Left ventricle myocardium inferior (tissue), 1 donor: ENCODE results near the gene TSHR. TPM values are rescaled to one million over a fixed set of nuclear protein-coding genes. Genes with fewer than 3 reads are reported as not detected.
"Not testable (repeated sequence)": the region's sequence is repeated elsewhere in the genome, so short reads cannot be mapped to it uniquely, and the experiment has no call there.

Experiments used
- DNase-seq: peaks from one replicate; pipeline ENCODE4 v3.0.0-alpha.2; 2020
- H3K27ac ChIP-seq: fragments of 200-600 bp; replicated peaks from 2 replicates; pipeline ENCODE4 v1.8.0; 2021
- H3K27me3 ChIP-seq: fragments of 200-600 bp; 2 replicates; pipeline ENCODE4 v1.8.0; 2021; ENCODE audit warnings: low read depth
- H3K36me3 ChIP-seq: fragments of 200-600 bp; 2 replicates; pipeline ENCODE4 v1.8.0; 2021
- H3K4me1 ChIP-seq: fragments of 200-600 bp; 2 replicates; pipeline ENCODE4 v1.8.0; 2021
- H3K4me3 ChIP-seq: fragments of 200-600 bp; 2 replicates; pipeline ENCODE4 v1.8.0; 2021; ENCODE audit warnings: mild to moderate bottlenecking, moderate library complexity
- H3K9me3 ChIP-seq: fragments of 200-600 bp; replicated peaks from 2 replicates; pipeline ENCODE4 v1.8.0; 2021
- intact Hi-C: fragments of 100-400 bp; cut with micrococcal nuclease; formaldehyde crosslinking; loops from one replicate; pipeline ENCODE4 v1.11.0; 2022
- total RNA-seq: library from RNA; stranded (reverse); fragmentation: NEBNext Ultra II Directional; extraction: Animal tissue kit (Norgen Biotek cat#: 25700); gene quantifications from one replicate; pipeline ENCODE4 v1.2.1, GENCODE V29; 2021
- TF ChIP-seq, protein P1 (sequence below): fragments of 200-600 bp; IDR thresholded peaks from 2 replicates; pipeline ENCODE4 v1.8.0; 2021; ENCODE audit warnings: antibody characterized with exemption, mild to moderate bottlenecking, borderline replicate concordance
- donor health status: DM: no; HTN: yes; CAD: no; lungs with severe emphysema.

TSHR gene
- total RNA-seq, 1 donor from 2014 or later: not detected

DNA sequence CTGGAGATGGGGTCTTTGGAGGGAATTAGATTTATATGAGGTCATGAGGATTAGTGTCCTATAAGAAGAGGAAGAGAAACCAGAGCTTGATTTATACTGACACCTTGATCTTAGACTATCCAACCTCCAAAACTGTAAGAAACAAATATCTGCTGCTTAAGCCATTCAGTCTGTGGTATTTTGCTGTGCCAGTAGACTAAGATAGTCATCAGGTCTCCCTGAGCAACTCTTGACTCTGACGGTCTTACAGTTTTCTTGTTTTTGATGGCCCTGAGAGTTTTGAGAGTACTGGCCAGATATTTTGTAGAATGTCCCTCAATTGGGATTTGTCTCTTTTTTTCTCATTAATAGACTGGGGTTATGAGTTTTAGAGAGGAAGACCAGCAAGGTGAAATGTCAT is 51.7 kb downstream of the TSHR start:
- no peaks in the 10 kb centered on the region for H3K36me3 ChIP-seq
- H3K4me3 ChIP-seq: no peak overlapping the region
- TF ChIP-seq, protein P1, sequence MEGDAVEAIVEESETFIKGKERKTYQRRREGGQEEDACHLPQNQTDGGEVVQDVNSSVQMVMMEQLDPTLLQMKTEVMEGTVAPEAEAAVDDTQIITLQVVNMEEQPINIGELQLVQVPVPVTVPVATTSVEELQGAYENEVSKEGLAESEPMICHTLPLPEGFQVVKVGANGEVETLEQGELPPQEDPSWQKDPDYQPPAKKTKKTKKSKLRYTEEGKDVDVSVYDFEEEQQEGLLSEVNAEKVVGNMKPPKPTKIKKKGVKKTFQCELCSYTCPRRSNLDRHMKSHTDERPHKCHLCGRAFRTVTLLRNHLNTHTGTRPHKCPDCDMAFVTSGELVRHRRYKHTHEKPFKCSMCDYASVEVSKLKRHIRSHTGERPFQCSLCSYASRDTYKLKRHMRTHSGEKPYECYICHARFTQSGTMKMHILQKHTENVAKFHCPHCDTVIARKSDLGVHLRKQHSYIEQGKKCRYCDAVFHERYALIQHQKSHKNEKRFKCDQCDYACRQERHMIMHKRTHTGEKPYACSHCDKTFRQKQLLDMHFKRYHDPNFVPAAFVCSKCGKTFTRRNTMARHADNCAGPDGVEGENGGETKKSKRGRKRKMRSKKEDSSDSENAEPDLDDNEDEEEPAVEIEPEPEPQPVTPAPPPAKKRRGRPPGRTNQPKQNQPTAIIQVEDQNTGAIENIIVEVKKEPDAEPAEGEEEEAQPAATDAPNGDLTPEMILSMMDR: no peak
- H3K27ac ChIP-seq: no peak overlapping the region
- no peak for DNase-seq
- H3K27me3 ChIP-seq: no peaks in the 10 kb centered on the region
- H3K4me1 ChIP-seq: peaks cover 9% of the 10 kb centered on the region
- H3K9me3 ChIP-seq: no peaks in the 10 kb centered on the region
- intact Hi-C loops: no loop called here

DNA sequence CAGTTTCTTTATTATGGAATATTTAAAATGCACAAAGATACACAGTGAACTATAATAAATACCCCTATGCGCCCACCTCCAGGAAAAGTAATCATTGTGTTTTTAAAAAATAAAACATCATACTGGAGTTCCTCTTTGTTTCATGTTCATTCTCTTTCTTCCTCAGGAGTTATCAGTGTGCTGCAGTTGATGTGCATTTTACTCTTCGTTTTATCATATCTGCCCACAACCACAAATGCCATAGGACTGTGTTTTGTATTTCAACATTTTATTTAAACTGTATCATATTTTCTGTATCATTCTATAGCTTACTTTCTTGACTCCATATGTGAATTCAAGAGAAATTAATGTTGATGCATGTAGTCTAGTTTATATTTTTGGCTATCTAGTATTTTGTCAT is 53.9 kb downstream of the TSHR start:
- Histone ChIP-seq H3K9me3 (peaks cover 5% of the 10 kb centered on the region), H3K4me3 (no peak overlapping the region), H3K36me3 (no peaks in the 10 kb centered on the region), H3K4me1 (peaks cover 9% of the 10 kb centered on the region), H3K27ac (no peak overlapping the region), H3K27me3 (no peaks in the 10 kb centered on the region)
- intact Hi-C loops: no loop called here
- TF ChIP-seq, protein P1: no peak
- no peak for DNase-seq

DNA sequence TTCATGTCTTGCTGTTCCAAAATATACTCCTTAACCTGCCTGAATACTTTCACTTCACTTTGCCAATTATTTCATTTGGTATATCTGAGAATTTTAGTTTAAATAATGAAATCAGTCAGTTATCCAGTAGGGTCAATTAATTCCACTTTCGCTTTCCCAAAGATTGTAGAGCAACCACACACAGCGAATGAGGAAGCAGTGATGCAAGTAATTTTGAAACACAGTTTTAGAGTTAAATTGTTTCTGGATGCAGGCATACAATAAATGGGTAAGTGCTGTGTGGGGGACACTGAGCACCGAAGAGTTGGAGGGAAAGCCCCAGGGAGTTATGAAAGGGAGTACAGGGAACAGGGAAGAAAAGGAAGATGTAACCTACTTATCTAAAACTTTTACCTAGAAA is 62.8 kb downstream of the TSHR start:
- Histone ChIP-seq H3K9me3 (peaks cover 3% of the 10 kb centered on the region), H3K27ac (peak overlapping the region; percentile 49), H3K4me3 (no peak overlapping the region), H3K36me3 (no peaks in the 10 kb centered on the region), H3K27me3 (no peaks in the 10 kb centered on the region), H3K4me1 (no peaks in the 10 kb centered on the region)
- no peak for DNase-seq
- intact Hi-C loops: no loop called here
- TF ChIP-seq, protein P1: no peak

DNA sequence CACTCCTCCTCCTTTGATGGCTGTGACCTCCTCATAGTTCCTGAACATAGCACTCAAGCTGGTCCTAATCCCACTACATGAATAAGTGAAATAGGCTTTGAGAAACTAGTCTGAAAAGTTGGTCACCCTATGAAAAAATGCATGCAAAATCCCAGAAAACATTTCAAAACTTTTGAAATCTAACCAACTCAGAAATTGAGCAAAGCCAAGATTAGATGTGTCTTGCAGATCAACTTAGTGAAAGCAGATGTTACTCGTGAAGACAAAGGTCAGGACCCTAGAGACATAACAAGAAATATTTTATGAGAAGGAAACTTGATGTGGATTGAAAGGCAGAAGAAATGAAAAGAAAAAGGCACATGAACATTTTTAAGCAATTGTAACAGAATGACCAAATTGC is 63.3 kb downstream of the TSHR start:
- Histone ChIP-seq H3K27me3 (no peaks in the 10 kb centered on the region), H3K36me3 (no peaks in the 10 kb centered on the region), H3K4me3 (no peak overlapping the region), H3K27ac (peak overlapping the region; percentile 49), H3K4me1 (no peaks in the 10 kb centered on the region), H3K9me3 (no peaks in the 10 kb centered on the region)
- no peak for DNase-seq
- TF ChIP-seq, protein P1: no peak
- intact Hi-C loops: no loop called here

DNA sequence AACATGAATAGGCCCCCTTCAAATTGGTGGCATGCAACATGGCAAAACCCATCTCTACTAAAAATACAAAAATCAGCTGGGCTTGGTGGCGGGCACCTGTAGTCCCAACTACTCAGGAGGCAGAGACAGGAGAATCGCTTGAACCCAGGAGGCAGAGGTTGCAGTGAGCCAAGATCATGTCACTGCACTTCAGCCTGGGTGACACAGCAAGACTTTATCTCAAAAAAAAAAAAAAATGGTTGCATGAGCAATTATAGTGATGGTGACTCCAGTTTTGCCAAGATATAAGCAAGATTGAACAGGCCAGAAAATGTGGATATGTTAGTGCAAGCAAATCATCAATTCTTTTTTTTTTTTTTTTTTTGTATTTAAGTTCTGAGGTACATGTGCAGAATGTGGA is 63.7 kb downstream of the TSHR start:
- DNase-seq, H3K4me1 ChIP-seq, intact Hi-C loops, H3K27me3 ChIP-seq, H3K4me3 ChIP-seq, H3K27ac ChIP-seq, H3K36me3 ChIP-seq, H3K9me3 ChIP-seq: not testable (repeated sequence)

DNA sequence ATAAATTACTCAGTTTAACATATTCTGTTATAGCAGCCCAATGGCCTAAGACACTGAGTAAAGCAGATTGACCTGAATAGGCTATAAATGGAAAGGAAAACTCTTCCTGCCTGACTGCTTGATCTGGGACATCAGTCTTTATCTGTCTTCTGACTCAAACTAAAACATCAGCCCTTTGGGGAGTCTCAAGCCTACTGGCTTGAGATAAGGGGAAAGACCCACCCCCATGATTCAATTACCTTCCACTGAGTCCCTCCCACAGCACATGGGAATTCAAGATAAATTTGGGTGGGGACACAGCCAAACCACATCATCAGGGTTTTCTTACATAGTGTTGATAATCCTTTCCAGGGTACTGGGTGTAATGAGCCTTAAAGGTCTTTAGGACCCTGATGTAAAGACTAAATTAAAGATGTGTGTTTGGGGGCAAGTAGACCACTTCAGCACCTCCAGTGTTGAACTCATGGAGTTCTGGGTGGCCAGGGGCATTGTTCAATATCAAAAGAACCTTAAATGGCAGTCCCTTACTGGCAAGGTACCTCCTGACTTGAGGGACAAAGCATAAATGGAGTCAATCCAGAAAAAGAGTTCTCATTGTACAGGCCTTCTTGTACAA is 67.8 kb downstream of the TSHR start:
- Histone ChIP-seq H3K4me1 (no peaks in the 10 kb centered on the region), H3K9me3 (no peaks in the 10 kb centered on the region), H3K4me3 (no peak overlapping the region), H3K36me3 (no peaks in the 10 kb centered on the region), H3K27ac (no peak overlapping the region), H3K27me3 (no peaks in the 10 kb centered on the region)
- intact Hi-C loops: no loop called here
- no peak for DNase-seq
- TF ChIP-seq, protein P1: no peak
